Sigmoid colon (tissue), 4 donors: ENCODE measurements around the gene MESD.

Experiments used
- EP300 ChIP-seq, 4 donors: sonication (generic); formaldehyde crosslinking; IDR thresholded peaks; one replicate each; pipeline ENCODE4 v1.6.1; 2017; ENCODE audit warnings: antibody characterized with exemption in 4 of 4
- POLR2A ChIP-seq, 2 donors: fragments of 450-650 bp; IDR thresholded peaks; one replicate each; pipeline ENCODE4 v1.6.1; 2016; ENCODE audit warnings: antibody characterized with exemption in 2 of 2, mild to moderate bottlenecking in 2 of 2, moderate library complexity in 2 of 2
- POLR2AphosphoS5 ChIP-seq, 4 donors: sonication (generic); formaldehyde crosslinking; IDR thresholded peaks; one replicate each; pipeline ENCODE4 v1.6.1; 2017; ENCODE audit warnings: antibody characterized with exemption in 4 of 4
- TF ChIP-seq, protein P1 (sequence below), 4 experiments: fragments of 450-650 bp in 3 of 4; fragments of 200-600 bp in 1 of 4; IDR thresholded peaks; one replicate each; pipeline ENCODE4 v1.5.1; 2016 to 2019; ENCODE audit warnings: antibody characterized with exemption in 4 of 4, mild to moderate bottlenecking in 3 of 4, moderate library complexity in 2 of 4

DNA sequence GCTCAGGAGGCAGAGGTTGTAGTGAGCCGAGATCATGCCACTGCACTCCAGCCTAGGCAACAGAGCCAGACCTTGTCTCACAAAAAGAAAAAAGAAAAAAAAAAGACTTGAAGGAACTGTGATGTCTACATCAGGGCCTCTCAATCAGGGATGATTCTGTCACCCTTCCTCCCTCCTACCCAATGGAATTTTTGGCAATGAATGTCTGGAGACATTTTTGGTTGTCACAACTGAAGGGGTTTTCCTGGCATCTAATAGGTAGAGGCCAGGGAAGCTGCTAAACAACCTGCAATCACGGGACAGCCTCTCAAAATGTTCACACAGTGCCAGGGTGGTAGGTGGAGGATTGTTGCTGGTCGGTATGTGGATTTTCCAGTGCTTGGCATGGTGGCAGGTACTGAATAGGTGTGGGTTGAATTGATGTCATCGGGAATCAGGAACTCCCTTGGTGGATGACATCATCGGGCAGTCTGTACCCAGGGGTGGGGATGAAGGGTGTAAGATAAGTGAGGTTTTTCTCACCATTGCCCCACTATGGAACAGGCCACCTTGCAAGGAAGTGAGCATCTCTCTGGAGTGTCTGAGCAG lies 71.3 kb downstream of the MESD start:
- TF ChIP-seq, protein P1, sequence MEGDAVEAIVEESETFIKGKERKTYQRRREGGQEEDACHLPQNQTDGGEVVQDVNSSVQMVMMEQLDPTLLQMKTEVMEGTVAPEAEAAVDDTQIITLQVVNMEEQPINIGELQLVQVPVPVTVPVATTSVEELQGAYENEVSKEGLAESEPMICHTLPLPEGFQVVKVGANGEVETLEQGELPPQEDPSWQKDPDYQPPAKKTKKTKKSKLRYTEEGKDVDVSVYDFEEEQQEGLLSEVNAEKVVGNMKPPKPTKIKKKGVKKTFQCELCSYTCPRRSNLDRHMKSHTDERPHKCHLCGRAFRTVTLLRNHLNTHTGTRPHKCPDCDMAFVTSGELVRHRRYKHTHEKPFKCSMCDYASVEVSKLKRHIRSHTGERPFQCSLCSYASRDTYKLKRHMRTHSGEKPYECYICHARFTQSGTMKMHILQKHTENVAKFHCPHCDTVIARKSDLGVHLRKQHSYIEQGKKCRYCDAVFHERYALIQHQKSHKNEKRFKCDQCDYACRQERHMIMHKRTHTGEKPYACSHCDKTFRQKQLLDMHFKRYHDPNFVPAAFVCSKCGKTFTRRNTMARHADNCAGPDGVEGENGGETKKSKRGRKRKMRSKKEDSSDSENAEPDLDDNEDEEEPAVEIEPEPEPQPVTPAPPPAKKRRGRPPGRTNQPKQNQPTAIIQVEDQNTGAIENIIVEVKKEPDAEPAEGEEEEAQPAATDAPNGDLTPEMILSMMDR (IDR thresholded peaks at IDR 0.05) = no peak
- no peak for TF ChIP-seq EP300 (IDR thresholded peaks at IDR 0.05)
- no peak for TF ChIP-seq POLR2A (IDR thresholded peaks at IDR 0.05)
- TF ChIP-seq POLR2AphosphoS5 (IDR thresholded peaks at IDR 0.05) = no peak
